Stimulated activated CD4-positive, alpha-beta T cell treated with anti-CD3 and anti-CD28 coated beads, Interleukin-12 subunit alpha, Interleukin-12 subunit beta, amount 100 ng/mL, for 4 hours (primary cell): ENCODE measurements around the gene PSMB2.
A peak's percentile ranks its signal among the peaks of the same experiment; 100 is the strongest.

Experiments used
- DNase-seq: peaks from one replicate; pipeline ENCODE4 v3.0.0-alpha.2; 2020

Gene PSMB2

DNA sequence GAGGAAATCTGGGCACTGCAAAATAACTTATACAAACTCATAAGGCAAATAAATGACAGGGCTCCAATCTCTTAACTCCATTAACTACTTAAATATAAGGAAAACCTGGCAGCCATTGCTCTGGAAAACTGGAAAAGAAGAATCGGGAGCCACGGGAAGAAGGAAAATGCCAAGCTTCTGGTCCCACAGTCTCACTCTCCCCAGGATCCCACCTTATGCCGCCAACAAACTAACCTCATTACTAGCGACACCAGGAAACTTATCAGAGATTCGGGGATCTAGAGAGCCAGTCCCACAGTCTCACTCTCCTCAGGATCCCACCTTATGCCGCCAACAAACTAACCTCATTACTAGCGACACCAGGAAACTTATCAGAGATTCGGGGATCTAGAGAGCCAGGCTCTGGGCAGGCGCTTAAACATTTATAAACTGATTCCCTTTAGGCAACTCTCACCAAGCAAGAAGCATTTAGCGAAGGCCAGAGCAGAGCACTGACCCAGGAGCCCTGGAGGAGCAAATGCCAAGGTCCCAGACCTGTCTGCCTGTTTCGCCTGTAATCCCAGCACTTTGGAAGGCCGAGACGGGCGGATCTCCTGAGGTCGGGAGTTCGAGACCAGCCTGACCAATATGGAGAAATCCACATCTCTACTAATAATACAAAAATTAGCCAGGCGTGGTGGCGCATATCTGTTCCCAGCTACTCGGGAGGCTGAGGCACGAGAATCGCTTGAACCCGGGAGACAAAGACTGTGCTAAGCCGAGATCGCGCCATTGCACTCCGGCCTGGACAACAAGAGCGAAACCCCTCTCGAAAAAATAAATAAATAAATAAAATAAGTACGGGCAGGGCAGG, 720 bp downstream of the PSMB2 start:
- peak; percentile 4 for DNase-seq

- no peak for DNase-seq
Measured at GRCh38 chr1:35637401-35637809, 3.9 kb downstream of the PSMB2 start.

GRCh38 chr1:35633547-35633946, 7.8 kb downstream of the PSMB2 start:
- DNase-seq: no peak

GRCh38 chr1:35631396-35631795, 9.9 kb downstream of the PSMB2 start:
- DNase-seq: no peak

GRCh38 chr1:35629051-35629450, 12.3 kb downstream of the PSMB2 start:
- no peak for DNase-seq

DNA sequence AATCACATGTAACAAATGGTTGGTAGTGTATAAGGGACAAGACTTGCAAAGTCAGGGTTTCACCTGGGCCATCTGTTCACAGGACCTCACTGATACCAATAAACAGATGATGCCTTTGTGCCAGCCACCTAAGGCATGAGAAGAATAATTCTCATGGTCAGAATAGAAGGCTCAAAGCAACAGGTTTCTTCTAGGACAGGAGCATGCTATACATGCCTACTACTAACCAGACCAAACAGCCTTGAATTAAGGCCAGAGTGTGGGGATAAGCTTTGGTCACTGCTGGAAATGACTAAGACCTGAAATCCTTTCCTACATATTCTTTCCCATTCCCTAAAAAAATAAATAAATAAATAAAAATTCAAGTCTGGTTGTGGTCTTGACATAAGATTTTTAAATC, 17.5 kb downstream of the PSMB2 start:
- DNase-seq: no peak

DNA sequence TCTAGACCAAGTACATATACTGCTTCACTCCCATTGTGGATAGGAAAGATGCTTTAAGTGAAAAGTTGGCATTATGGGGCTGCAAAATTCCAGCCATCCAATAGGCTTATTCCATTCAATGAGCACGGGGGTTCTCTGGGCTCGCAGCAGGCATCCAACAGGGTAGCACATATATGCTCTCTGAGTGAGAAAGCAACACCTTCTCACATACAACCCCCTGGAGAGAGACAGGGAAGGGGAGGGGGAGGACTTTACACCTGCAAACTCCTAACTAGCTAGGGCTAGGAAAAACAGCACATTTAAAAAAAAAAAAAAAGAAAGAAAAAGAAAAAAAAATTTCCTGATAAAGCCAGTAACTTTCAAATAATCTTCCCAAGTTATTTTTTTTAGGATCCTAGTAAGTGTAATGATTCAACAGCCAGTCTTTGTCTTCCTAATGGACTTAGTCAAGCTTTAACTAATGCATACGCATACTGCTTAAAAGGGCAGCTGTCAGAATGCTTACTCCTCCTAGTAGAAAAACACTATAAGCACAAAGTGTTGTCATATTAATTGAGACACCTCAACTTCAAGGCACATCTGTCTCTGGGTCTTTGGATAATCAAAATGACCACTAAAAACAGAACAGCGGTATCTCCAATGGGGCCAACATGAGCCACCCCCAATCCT, 18.7 kb downstream of the PSMB2 start:
- no peak for DNase-seq

DNA sequence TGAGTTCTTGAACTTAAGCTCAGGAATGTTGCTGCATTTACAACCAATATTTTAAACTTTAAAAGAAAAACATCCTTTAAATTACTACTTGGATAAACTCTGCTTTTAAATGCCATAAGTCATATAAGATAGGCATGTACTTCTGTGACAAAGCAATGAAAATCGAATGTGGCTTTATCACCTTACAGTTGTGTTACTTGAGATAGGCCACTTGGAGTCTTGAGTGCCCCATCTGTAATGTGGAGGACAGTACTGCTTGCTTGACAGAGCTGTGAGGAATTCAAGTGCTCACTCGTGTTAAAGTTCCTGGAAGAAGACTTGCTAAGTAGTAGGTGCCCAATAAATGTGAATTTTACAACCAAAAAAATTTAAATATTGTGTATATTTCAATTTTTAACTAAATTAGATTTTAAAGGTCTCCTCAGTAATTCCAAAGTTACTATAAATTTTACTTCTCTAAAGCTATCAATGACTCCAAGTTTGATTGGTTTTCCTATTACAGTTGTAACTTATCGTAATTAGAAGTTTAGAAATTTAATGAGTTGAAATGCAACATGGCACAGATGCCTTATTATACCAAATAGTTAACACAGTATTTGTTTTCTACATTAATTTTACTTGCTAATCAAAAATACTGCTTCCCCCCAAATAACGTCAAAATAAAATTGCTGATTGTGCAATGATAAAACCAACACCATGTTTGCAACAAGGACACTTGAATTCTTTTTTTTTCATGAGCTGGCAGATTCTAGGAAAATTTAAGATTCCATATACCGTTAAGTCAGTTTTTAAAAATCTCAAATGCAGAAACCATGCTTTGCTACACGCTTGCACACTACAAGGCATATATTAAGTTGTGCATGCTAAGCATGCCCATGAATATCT, 21.8 kb downstream of the PSMB2 start:
- no peak for DNase-seq

GRCh38 chr1:35615440-35615839, 25.9 kb downstream of the PSMB2 start:
- no peak for DNase-seq

DNA sequence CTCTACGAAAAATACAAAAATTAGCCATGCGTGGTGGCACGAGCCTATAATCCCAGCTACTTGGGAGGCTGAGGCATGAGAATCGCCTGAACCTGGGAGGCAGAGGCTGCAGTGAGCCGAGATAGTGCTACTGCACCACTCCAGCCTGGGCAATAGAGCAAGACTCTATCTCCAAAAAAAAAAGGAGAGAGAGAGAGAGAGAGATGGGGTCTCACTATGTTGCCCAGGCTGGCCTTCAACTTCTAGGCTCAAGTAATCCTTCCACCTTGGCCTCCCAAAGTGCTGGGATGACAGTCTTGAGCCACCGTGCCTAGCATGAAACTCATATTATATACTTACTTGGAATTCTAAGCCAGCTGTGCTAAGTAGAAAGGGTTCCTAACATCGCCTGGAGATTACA, 29.7 kb downstream of the PSMB2 start:
- no peak for DNase-seq

GRCh38 chr1:35605867-35606182, 35.5 kb downstream of the PSMB2 start:
- DNase-seq: no peak

- no peak for DNase-seq
Measured at GRCh38 chr1:35605071-35605866, 36.1 kb downstream of the PSMB2 start.

DNA sequence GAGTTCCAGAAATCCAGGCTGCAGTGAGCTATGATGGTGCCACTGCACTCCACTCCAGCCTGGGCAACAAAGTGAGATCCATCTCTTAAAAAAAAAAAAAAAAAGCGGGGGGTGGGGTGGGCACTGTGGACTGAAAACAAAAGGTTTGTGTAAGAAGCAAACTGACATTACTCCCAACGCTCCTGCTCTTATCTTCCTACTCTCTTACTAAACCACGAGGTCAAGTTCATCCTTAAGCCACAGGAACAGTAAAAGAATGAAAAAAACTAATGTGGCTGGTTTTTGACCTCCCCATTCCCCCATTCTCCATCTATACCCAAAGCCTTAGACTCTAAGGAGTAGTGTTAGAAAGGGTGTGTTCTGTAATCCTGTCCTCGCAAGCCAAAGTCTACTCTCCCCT, 37.4 kb downstream of the PSMB2 start:
- DNase-seq: no peak

- DNase-seq: no peak
Measured at GRCh38 chr1:35603468-35603867, 37.9 kb downstream of the PSMB2 start.

DNA sequence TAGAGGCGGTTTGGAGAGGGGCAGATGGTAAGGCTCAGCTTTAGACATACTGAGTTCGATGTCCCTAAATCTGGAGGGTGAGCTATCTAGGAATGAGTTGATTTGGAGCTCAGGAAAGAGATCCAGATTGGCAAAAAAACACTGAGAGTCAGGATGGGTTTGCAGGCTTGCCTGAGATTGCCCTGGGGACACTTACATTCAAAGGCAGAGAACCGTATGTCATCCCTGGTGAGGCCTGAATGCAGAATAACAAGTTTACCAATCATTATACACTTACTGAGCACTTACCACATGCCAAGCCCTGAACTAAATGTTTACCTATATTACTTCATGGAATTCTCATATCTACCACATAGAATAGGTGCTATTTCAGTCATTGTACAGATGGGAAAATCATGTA, 40.7 kb downstream of the PSMB2 start:
- no peak for DNase-seq

DNA sequence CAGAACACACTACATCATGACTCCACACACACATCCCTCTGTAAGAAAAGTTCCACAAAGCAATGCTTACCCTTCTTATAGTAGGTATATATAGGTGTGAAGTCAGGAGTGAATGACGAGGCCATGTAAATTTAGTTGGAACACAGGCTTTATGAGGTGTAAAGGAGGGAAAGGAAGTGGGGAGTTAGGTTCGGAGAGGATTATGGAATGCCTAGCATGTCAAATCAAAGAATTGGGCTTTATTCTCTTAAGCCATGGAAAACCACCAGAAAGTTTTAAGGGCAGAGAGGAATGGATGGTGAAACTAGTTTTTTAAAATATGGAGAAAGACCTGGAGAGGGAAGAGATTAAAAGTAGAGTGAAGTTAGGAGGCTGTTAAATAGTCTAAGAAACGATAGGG, 41.9 kb downstream of the PSMB2 start:
- no peak for DNase-seq

DNA sequence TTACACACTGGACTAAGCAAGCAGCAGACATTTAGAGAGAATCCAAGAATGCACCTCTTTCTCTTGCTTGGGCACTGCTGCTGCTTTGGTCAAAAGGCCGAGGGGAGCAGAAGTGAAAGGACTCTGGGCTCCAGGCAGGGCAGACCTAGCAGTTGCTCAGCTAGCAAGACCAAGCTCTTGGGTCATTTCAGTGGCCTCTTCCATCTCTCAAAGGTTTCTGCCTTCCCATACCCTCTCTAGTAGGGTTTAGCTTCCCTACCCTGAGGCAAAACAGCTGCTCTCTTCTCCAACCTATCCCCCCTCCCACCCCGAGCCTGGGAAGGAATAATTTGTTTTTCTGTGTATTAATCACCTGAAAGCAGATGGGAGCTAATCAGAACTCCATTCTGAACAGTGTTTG, 42.4 kb downstream of the PSMB2 start:
- no peak for DNase-seq

DNA sequence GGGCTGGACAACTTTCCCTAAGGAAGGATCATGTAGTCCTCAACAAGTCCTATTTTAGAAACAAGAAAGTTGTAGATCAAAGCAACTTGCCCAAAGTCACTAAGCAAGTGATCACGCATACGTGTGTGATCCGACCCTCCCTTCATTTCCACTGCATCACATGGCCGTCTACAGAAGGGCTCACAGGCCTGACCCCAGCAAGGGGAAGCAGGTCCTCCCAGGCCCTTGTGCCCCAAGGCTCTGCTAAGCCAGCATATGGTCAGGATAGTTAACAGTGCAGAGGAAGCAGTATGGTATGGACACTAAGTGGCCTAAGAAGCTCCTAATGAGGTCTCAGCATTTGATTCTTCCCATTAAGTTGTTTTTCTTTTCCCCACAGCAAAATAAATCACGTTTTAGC, 43.5 kb downstream of the PSMB2 start:
- DNase-seq: no peak

- no peak for DNase-seq
Measured at GRCh38 chr1:35595684-35596083, 45.6 kb downstream of the PSMB2 start.

DNA sequence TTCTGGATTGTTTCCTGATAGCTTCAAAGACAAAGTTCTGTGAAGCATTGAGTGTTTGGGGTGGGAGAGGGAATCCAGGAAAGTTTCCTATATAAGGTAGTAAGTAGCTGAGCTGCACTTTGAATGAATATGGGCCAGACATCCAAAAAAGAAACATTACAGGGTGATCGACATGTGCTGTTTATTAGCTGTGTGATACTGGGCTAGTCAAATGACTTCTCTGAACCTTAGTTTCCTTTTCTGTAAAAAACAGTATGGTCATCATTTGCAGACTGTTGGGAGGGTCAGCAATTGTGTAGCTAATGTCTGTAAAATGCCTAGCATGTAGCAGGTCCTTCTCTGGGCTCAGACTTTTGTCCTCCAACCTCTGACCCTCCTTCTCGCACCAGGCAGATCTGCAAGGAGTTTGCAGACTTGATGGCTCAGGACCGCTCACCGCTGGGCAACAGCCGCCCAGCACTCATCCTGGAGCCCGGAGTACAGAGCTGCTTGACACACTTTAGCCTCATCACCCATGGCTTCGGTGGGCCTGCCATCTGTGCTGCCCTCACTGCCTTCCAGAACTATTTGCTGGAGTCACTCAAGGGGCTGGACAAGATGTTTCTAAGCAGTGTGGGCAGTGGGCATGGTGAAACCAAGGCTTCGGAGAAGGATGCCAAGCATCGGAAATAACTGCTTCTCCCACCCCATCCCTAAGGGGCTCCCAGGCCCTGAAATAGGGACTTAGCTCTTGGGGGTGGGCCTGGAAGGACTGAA, 47.1 kb downstream of the PSMB2 start:
- no peak for DNase-seq

- DNase-seq: no peak
Measured at GRCh38 chr1:35592991-35593769, 48.1 kb downstream of the PSMB2 start.
